NT2/D1 (cell line): ENCODE results near the gene KLHL7.
"Not testable (repeated sequence)": the region's sequence is repeated elsewhere in the genome, so short reads cannot be mapped to it uniquely, and the experiment has no call there.

ENCODE experiments used
- DNase-seq: peaks from one replicate; pipeline ENCODE4 v3.0.0-alpha.2; 2011; ENCODE audit warnings: low read depth, low spot score
- H3K27me3 ChIP-seq: 2 replicates; pipeline ENCODE4 v1.6.0; 2011; ENCODE audit warnings: mild to moderate bottlenecking; ENCODE audit not compliant: insufficient read length, insufficient read depth
- H3K36me3 ChIP-seq: 2 replicates; pipeline ENCODE4 v1.6.1; 2011; ENCODE audit warnings: mild to moderate bottlenecking, low read length, mixed read lengths; ENCODE audit not compliant: insufficient read depth, insufficient read length
- H3K4me1 ChIP-seq: 2 replicates; pipeline ENCODE4 v1.5.1; 2011; ENCODE audit not compliant: insufficient read depth, insufficient read length
- H3K4me3 ChIP-seq: 2 replicates; pipeline ENCODE4 v1.5.1; 2011; ENCODE audit warnings: low read depth; ENCODE audit not compliant: insufficient read length
- H3K9ac ChIP-seq: 2 replicates; pipeline ENCODE4 v1.6.0; 2011; ENCODE audit warnings: low read depth; ENCODE audit not compliant: insufficient read length
- H3K9me3 ChIP-seq: 2 replicates; pipeline ENCODE4 v1.5.1; 2011; ENCODE audit warnings: mild to moderate bottlenecking, low read length; ENCODE audit not compliant: insufficient read depth
- SUZ12 ChIP-seq: IDR thresholded peaks from 2 replicates; pipeline ENCODE4 v1.6.1; 2011; ENCODE audit not compliant: insufficient read length, insufficient read depth; ENCODE audit errors: extremely low read depth
- YY1 ChIP-seq: IDR thresholded peaks from 2 replicates; pipeline ENCODE4 v1.6.1; 2011; ENCODE audit not compliant: insufficient read length, insufficient read depth
- ZNF274 ChIP-seq: IDR thresholded peaks from 2 replicates; pipeline ENCODE4 v1.6.1; 2011; ENCODE audit warnings: mild to moderate bottlenecking, low read depth, low read length

Gene KLHL7

GRCh38 chr7:23181684-23182553, 76.3 kb downstream of the KLHL7 start, which contains the start of gene NUP42:
NUP42 (plus strand) TSS chr7:23182048; CDS start chr7:23182086, 38 bp downstream.
- TF ChIP-seq ZNF274 (no peak), SUZ12 (no peak), YY1 (peak; percentile 39)
- Histone ChIP-seq H3K4me1 (no peaks in the 10 kb centered on the region), H3K36me3 (peaks cover 37% of the 10 kb centered on the region), H3K9me3 (no peaks in the 10 kb centered on the region), H3K9ac (peak within 1 kb of the TSS; percentile 95), H3K27me3 (no peaks in the 10 kb centered on the region), H3K4me3 (peak within 1 kb of the TSS; percentile 85)
- peak; percentile 100 for DNase-seq

- DNase-seq: no peak
- H3K4me1 ChIP-seq: no peaks in the 10 kb centered on the region
- H3K9ac ChIP-seq: peak overlapping the region; percentile 39
- no peak for TF ChIP-seq YY1
- peak overlapping the region; percentile 36 for H3K4me3 ChIP-seq
- H3K27me3 ChIP-seq: no peaks in the 10 kb centered on the region
- H3K36me3 ChIP-seq: peaks cover 53% of the 10 kb centered on the region
- H3K9me3 ChIP-seq: no peaks in the 10 kb centered on the region
These were observed 77.9 kb downstream of the KLHL7 start for GRCh38 chr7:23183279-23184012.

- peaks cover 61% of the 10 kb centered on the region for H3K36me3 ChIP-seq
- no peak overlapping the region for H3K9ac ChIP-seq
- DNase-seq: no peak
- no peak overlapping the region for H3K4me3 ChIP-seq
- H3K27me3 ChIP-seq: no peaks in the 10 kb centered on the region
- no peaks in the 10 kb centered on the region for H3K4me1 ChIP-seq
- H3K9me3 ChIP-seq: no peaks in the 10 kb centered on the region
- no peak for TF ChIP-seq SUZ12
- TF ChIP-seq YY1: no peak
- no peak for TF ChIP-seq ZNF274
These were observed 78.7 kb downstream of the KLHL7 start for GRCh38 chr7:23184291-23184690.

GRCh38 chr7:23184709-23185359, 79.2 kb downstream of the KLHL7 start:
- no peak overlapping the region for H3K4me3 ChIP-seq
- TF ChIP-seq SUZ12: no peak
- no peak for TF ChIP-seq ZNF274
- no peak for TF ChIP-seq YY1
- no peak overlapping the region for H3K9ac ChIP-seq
- DNase-seq: no peak
- peaks cover 65% of the 10 kb centered on the region for H3K36me3 ChIP-seq
- no peaks in the 10 kb centered on the region for H3K4me1 ChIP-seq
- H3K9me3 ChIP-seq: no peaks in the 10 kb centered on the region
- no peaks in the 10 kb centered on the region for H3K27me3 ChIP-seq

GRCh38 chr7:23185980-23186379, 80.4 kb downstream of the KLHL7 start:
- H3K4me3 ChIP-seq: no peak overlapping the region
- H3K36me3 ChIP-seq: peaks cover 75% of the 10 kb centered on the region
- H3K4me1 ChIP-seq: no peaks in the 10 kb centered on the region

GRCh38 chr7:23191022-23191421, 85.4 kb downstream of the KLHL7 start:
- Histone ChIP-seq H3K36me3 (peaks cover 87% of the 10 kb centered on the region), H3K27me3 (no peaks in the 10 kb centered on the region), H3K9me3 (peaks cover 10% of the 10 kb centered on the region; the same call in 1 of the 2 replicates), H3K4me3 (no peak overlapping the region), H3K9ac (no peak overlapping the region), H3K4me1 (no peaks in the 10 kb centered on the region)
- no peak for TF ChIP-seq SUZ12
- no peak for TF ChIP-seq YY1
- no peak for TF ChIP-seq ZNF274
- DNase-seq: no peak

More at GRCh38 chr7:23185980-23186379, 80.4 kb downstream of the KLHL7 start:
- TF ChIP-seq YY1: no peak
- no peak for TF ChIP-seq SUZ12
- no peak for TF ChIP-seq ZNF274
- DNase-seq: no peak
- no peak overlapping the region for H3K9ac ChIP-seq
- H3K9me3 ChIP-seq: no peaks in the 10 kb centered on the region
- no peaks in the 10 kb centered on the region for H3K27me3 ChIP-seq

GRCh38 chr7:23193650-23194227, 88.2 kb downstream of the KLHL7 start:
- H3K4me3 ChIP-seq, H3K4me1 ChIP-seq, H3K27me3 ChIP-seq, DNase-seq, H3K9ac ChIP-seq: not testable (repeated sequence)
- peaks cover 82% of the 10 kb centered on the region for H3K36me3 ChIP-seq
- H3K9me3 ChIP-seq: peaks cover 10% of the 10 kb centered on the region
